WTC11 (cell line): ENCODE measurements around the gene RBP3. TPM values are rescaled to one million over a fixed set of nuclear protein-coding genes. Genes with fewer than 3 reads are reported as not detected.

Experiments used
- ATAC-seq: fragments of 200-7000 bp; cut with Tn5 transposase; 2 replicates; pipeline ENCODE4 v1.10.0; 2021; ENCODE audit warnings: mild to moderate bottlenecking, moderate library complexity
- CTCF ChIA-PET: fragments of 300-600 bp; sonication (Branson Sonifier 250); formaldehyde crosslinking; loops from one replicate; lab custom pipeline; 2021; ENCODE audit warnings: antibody characterized with exemption; lab: Charles Lee
- POLR2A ChIA-PET: fragments of 350-600 bp; sonication (Branson Sonifier 250); formaldehyde crosslinking; loops from one replicate; lab custom pipeline; 2021; ENCODE audit warnings: antibody characterized with exemption; lab: Charles Lee
- DNase-seq: peaks from one replicate; pipeline ENCODE4 v3.0.0; 2021; ENCODE audit warnings: low spot score
- H3K27ac Mint-ChIP-seq: 2 replicates; pipeline ENCODE4 v1.8.0; 2021; ENCODE audit warnings: mixed read lengths
- H3K27me3 Mint-ChIP-seq: 2 replicates; pipeline ENCODE4 v1.8.0; 2021; ENCODE audit warnings: low read depth, mild to moderate bottlenecking, moderate library complexity, mixed read lengths
- H3K36me3 Mint-ChIP-seq: 2 replicates; pipeline ENCODE4 v1.8.0; 2021; ENCODE audit warnings: mixed read lengths
- H3K4me1 Mint-ChIP-seq: 2 replicates; pipeline ENCODE4 v1.8.0; 2022; ENCODE audit warnings: mixed read lengths
- H3K4me3 Mint-ChIP-seq: 2 replicates; pipeline ENCODE4 v1.8.0; 2021; ENCODE audit warnings: mild to moderate bottlenecking, moderate library complexity, mixed read lengths
- H3K9me3 Mint-ChIP-seq: 2 replicates; pipeline ENCODE4 v1.8.0; 2021; ENCODE audit warnings: mixed read lengths
- ARID4B ChIP-seq: sonication (generic); formaldehyde crosslinking; IDR thresholded peaks from 2 replicates; pipeline ENCODE4 v1.8.0; 2023; ENCODE audit warnings: missing genetic modification reagents, mild to moderate bottlenecking, borderline replicate concordance
- ATF1 ChIP-seq: sonication (generic); formaldehyde crosslinking; IDR thresholded peaks from 2 replicates; pipeline ENCODE4 v1.8.1; 2023; ENCODE audit warnings: mild to moderate bottlenecking, moderate library complexity, missing genetic modification reagents
- CBFB ChIP-seq: sonication (generic); formaldehyde crosslinking; IDR thresholded peaks from 2 replicates; pipeline ENCODE4 v1.8.1; 2022; ENCODE audit warnings: mild to moderate bottlenecking, low read depth, missing genetic modification reagents
- CDX4 ChIP-seq: fragments of 250-450 bp; sonication (Bioruptor Pico); IDR thresholded peaks from 2 replicates; pipeline ENCODE4 v1.9.0; 2021; ENCODE audit warnings: moderate library complexity, mild to moderate bottlenecking, inconsistent platforms, borderline replicate concordance
- CREM ChIP-seq: sonication (generic); formaldehyde crosslinking; IDR thresholded peaks from 2 replicates; pipeline ENCODE4 v1.8.1; 2022; ENCODE audit warnings: mild to moderate bottlenecking, missing genetic modification reagents, moderate library complexity
- ESRRA ChIP-seq: sonication (generic); formaldehyde crosslinking; IDR thresholded peaks from 2 replicates; pipeline ENCODE4 v1.8.1; 2022; ENCODE audit warnings: mild to moderate bottlenecking, missing genetic modification reagents, borderline replicate concordance
- FOXP1 ChIP-seq: sonication (generic); formaldehyde crosslinking; IDR thresholded peaks from 2 replicates; pipeline ENCODE4 v1.8.0; 2022; ENCODE audit warnings: missing genetic modification reagents, mild to moderate bottlenecking, moderate library complexity, borderline replicate concordance
- FOXP4 ChIP-seq: sonication (generic); formaldehyde crosslinking; IDR thresholded peaks from 2 replicates; pipeline ENCODE4 v1.8.0; 2022; ENCODE audit warnings: mild to moderate bottlenecking, missing genetic modification reagents
- GABPB1 ChIP-seq: sonication (generic); formaldehyde crosslinking; IDR thresholded peaks from 2 replicates; pipeline ENCODE4 v1.8.1; 2023; ENCODE audit warnings: mild to moderate bottlenecking, missing genetic modification reagents
- KAT7 ChIP-seq: sonication (generic); formaldehyde crosslinking; IDR thresholded peaks from 2 replicates; pipeline ENCODE4 v1.8.1; 2023; ENCODE audit warnings: missing genetic modification reagents, mild to moderate bottlenecking, borderline replicate concordance
- PREB ChIP-seq: sonication (generic); formaldehyde crosslinking; IDR thresholded peaks from 2 replicates; pipeline ENCODE4 v1.8.1; 2022; ENCODE audit warnings: mild to moderate bottlenecking, missing genetic modification reagents, moderate library complexity, borderline replicate concordance
- RELA ChIP-seq: sonication (generic); formaldehyde crosslinking; IDR thresholded peaks from 2 replicates; pipeline ENCODE4 v1.8.1; 2022; ENCODE audit warnings: missing genetic modification reagents, mild to moderate bottlenecking, borderline replicate concordance
- SOX15 ChIP-seq: fragments of 250-450 bp; sonication (Bioruptor Pico); IDR thresholded peaks from 2 replicates; pipeline ENCODE4 v1.9.0; 2021; ENCODE audit warnings: mild to moderate bottlenecking
- SP1 ChIP-seq: sonication (generic); formaldehyde crosslinking; conservative IDR thresholded peaks from 2 replicates; pipeline ENCODE4 v1.8.1; 2022; ENCODE audit warnings: missing genetic modification reagents
- TCF7 ChIP-seq: sonication (generic); formaldehyde crosslinking; IDR thresholded peaks from 2 replicates; pipeline ENCODE4 v1.8.0; 2022; ENCODE audit warnings: mild to moderate bottlenecking, low read depth, missing genetic modification reagents, moderate library complexity
- TEAD4 ChIP-seq: sonication (generic); formaldehyde crosslinking; IDR thresholded peaks from 2 replicates; pipeline ENCODE4 v1.8.0; 2022; ENCODE audit warnings: mild to moderate bottlenecking, missing genetic modification reagents
- ZNF138 ChIP-seq: sonication (generic); formaldehyde crosslinking; conservative IDR thresholded peaks from 2 replicates; pipeline ENCODE4 v1.8.1; 2022; ENCODE audit warnings: mild to moderate bottlenecking, moderate library complexity, missing genetic modification reagents
- ZNF219 ChIP-seq: sonication (generic); formaldehyde crosslinking; IDR thresholded peaks from 2 replicates; pipeline ENCODE4 v1.8.0; 2023; ENCODE audit warnings: missing genetic modification reagents, mild to moderate bottlenecking, borderline replicate concordance
- ZNF263 ChIP-seq: sonication (generic); formaldehyde crosslinking; IDR thresholded peaks from 2 replicates; pipeline ENCODE4 v1.8.1; 2022; ENCODE audit warnings: low read depth, mild to moderate bottlenecking, moderate library complexity, missing genetic modification reagents
- ZNF416 ChIP-seq: fragments of 250-450 bp; sonication (Bioruptor Pico); IDR thresholded peaks from 2 replicates; pipeline ENCODE4 v1.9.0; 2021; ENCODE audit warnings: mild to moderate bottlenecking, inconsistent platforms
- ZNF423 ChIP-seq: fragments of 250-450 bp; sonication (Bioruptor Pico); IDR thresholded peaks from 2 replicates; pipeline ENCODE4 v2.1.2; 2022; ENCODE audit warnings: mild to moderate bottlenecking, moderate library complexity
- total RNA-seq: library from RNA; stranded (reverse); gene quantifications from 3 replicates; pipeline ENCODE4 v1.2.3, GENCODE V29; 2021
- TF ChIP-seq, protein P1 (sequence below): sonication (generic); formaldehyde crosslinking; IDR thresholded peaks from 2 replicates; pipeline ENCODE4 v1.8.1; 2023; ENCODE audit warnings: mild to moderate bottlenecking, missing genetic modification reagents
- TF ChIP-seq, protein P2 (sequence below): sonication (generic); formaldehyde crosslinking; IDR thresholded peaks from 2 replicates; pipeline ENCODE4 v1.8.0; 2023; ENCODE audit warnings: missing genetic modification reagents

The RBP3 gene
- total RNA-seq, 1 experiment from 2014 or later: not detected

GRCh38 chr10:47333532-47333931 lies 14.6 kb upstream of the RBP3 start:
- no peaks in the 10 kb centered on the region for H3K27me3 Mint-ChIP-seq
- DNase-seq (no peak), ATAC-seq (no peak)
- ChIA-PET CTCF (interaction anchor here (2.7 kb wide), 1 partner anchor 286 kb away, joined by 8 read pairs; no protein-coding TSS in a partner anchor), POLR2A (no interaction called here)
- H3K4me1 Mint-ChIP-seq: no peaks in the 10 kb centered on the region
- no peak overlapping the region for H3K27ac Mint-ChIP-seq
- H3K9me3 Mint-ChIP-seq: peaks cover 6% of the 10 kb centered on the region
- H3K4me3 Mint-ChIP-seq: no peak overlapping the region
- TF ChIP-seq, protein P1, sequence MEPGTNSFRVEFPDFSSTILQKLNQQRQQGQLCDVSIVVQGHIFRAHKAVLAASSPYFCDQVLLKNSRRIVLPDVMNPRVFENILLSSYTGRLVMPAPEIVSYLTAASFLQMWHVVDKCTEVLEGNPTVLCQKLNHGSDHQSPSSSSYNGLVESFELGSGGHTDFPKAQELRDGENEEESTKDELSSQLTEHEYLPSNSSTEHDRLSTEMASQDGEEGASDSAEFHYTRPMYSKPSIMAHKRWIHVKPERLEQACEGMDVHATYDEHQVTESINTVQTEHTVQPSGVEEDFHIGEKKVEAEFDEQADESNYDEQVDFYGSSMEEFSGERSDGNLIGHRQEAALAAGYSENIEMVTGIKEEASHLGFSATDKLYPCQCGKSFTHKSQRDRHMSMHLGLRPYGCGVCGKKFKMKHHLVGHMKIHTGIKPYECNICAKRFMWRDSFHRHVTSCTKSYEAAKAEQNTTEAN: no peak
- TF ChIP-seq PREB (CRISPR knock-in tag): no peak
- no peak for TF ChIP-seq TCF7 (CRISPR knock-in tag)
- TF ChIP-seq CREM (CRISPR knock-in tag): no peak
- no peak for TF ChIP-seq FOXP1
- TF ChIP-seq SOX15: no peak
- TF ChIP-seq TEAD4 (CRISPR knock-in tag): no peak
- TF ChIP-seq ZNF263 (CRISPR knock-in tag): no peak
- no peaks in the 10 kb centered on the region for H3K36me3 Mint-ChIP-seq

DNA sequence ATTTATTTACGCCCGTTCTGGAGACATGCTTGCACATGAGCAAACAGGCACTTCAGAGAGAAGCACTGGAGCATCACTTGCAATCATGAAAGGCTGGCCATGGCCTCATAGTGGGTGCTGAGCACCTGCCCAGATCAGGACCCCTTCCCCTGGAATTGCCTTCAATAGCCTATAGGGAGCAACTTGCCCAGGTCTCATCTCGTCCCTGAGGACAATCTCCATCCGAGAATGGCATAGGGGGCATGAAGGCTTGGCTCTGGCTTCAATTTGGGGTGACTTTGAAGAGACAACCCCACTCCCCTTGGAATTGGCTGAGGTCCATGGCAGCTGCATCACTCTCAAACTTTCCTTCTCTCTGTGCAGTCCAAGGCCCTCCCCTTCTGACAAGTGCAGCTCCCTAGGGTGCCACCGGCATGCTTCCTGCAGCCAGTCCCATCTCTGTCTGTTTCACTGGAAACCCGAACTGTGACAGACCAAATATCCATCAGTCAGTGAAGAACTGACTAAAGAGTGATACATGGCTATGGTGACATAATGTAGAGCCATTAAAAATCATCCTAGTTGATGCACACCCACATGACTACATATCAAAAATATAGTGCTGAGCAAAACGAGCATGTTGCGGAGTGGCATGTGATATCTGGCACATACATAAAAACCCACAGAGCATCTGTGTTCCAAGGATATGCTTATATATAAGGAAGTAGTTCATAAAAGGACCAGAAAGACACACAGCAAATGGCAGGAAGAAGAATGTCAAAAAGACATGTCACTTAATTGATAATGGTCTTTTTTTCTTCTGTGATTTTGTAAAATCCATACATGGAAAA lies 13.5 kb upstream of the RBP3 start:
- no peak for ATAC-seq
- POLR2A ChIA-PET: no interaction called here

More for the DNA sequence above, 13.5 kb upstream of the RBP3 start:
- TF ChIP-seq ATF1 (no peak), CDX4 (CRISPR knock-in tag) (no peak), ARID4B (no peak), GABPB1 (CRISPR knock-in tag) (no peak), PREB (CRISPR knock-in tag) (no peak), FOXP4 (CRISPR knock-in tag) (no peak), ZNF423 (CRISPR knock-in tag) (no peak), KAT7 (CRISPR knock-in tag) (no peak), ZNF138 (CRISPR knock-in tag) (no peak), SP1 (no peak), CBFB (CRISPR knock-in tag) (no peak), SOX15 (no peak), RELA (CRISPR knock-in tag) (no peak), ZNF219 (CRISPR knock-in tag) (no peak), ZNF416 (CRISPR knock-in tag) (no peak), TEAD4 (CRISPR knock-in tag) (no peak), ESRRA (no peak)
- TF ChIP-seq, protein P2, sequence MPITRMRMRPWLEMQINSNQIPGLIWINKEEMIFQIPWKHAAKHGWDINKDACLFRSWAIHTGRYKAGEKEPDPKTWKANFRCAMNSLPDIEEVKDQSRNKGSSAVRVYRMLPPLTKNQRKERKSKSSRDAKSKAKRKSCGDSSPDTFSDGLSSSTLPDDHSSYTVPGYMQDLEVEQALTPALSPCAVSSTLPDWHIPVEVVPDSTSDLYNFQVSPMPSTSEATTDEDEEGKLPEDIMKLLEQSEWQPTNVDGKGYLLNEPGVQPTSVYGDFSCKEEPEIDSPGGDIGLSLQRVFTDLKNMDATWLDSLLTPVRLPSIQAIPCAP (CRISPR knock-in tag): no peak
- no peak overlapping the region for H3K27ac Mint-ChIP-seq
- no peaks in the 10 kb centered on the region for H3K36me3 Mint-ChIP-seq
- no peak for DNase-seq
- H3K9me3 Mint-ChIP-seq: no peaks in the 10 kb centered on the region
- H3K4me3 Mint-ChIP-seq: no peak overlapping the region
- H3K4me1 Mint-ChIP-seq: no peaks in the 10 kb centered on the region
- CTCF ChIA-PET: no interaction called here
- H3K27me3 Mint-ChIP-seq: no peaks in the 10 kb centered on the region
